Stimulated activated memory B cell treated with anti-CD40 and anti-IgM and Interleukin-4, amounts not matched to agents 10 μg/mL and 1 μg/mL and 100 μg/mL, for 72 hours (primary cell): ENCODE data around the gene AFF2.

ENCODE experiments used
- ATAC-seq: fragments of 150-1000 bp; cut with Tn5 transposase; 2 replicates; pipeline ENCODE4 v1.10.0; 2021
- H3K27ac Mint-ChIP-seq: one replicate; pipeline ENCODE4 v1.8.0; 2022; ENCODE audit warnings: mild to moderate bottlenecking, mixed read lengths
- H3K27me3 Mint-ChIP-seq: one replicate; pipeline ENCODE4 v1.8.0; 2022; ENCODE audit warnings: mixed read lengths
- H3K36me3 Mint-ChIP-seq: one replicate; pipeline ENCODE4 v1.8.0; 2022; ENCODE audit warnings: mixed read lengths
- H3K4me1 Mint-ChIP-seq: one replicate; pipeline ENCODE4 v1.8.0; 2022; ENCODE audit warnings: mixed read lengths
- H3K4me3 Mint-ChIP-seq: one replicate; pipeline ENCODE4 v1.8.0; 2022; ENCODE audit warnings: mild to moderate bottlenecking, moderate library complexity, mixed read lengths
- H3K9me3 Mint-ChIP-seq: one replicate; pipeline ENCODE4 v1.8.0; 2022; ENCODE audit warnings: mixed read lengths

Gene AFF2

DNA sequence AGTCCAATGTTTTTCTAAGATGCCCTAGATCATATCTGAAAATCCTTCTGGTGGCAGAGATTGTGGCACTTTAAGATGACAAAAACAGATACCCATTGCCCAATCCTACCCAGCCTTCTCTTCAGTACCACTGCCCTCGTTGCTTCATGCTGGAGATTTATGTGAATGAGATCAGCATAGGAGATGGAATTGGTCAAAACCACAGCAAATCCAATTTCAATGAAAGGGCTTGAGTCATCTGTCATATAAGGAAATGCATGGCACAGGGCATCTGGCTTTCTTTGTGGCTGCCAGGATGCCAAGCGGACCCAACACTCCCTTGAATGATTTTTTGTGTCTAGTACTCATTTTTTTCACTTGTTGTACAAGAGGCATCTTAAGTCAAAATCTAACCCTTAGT, 16.8 kb downstream of the AFF2 start:
- Mint-ChIP-seq H3K27me3 (no peaks in the 10 kb centered on the region), H3K36me3 (no peaks in the 10 kb centered on the region), H3K4me3 (no peak overlapping the region), H3K27ac (no peak overlapping the region), H3K4me1 (peaks cover 5% of the 10 kb centered on the region), H3K9me3 (no peaks in the 10 kb centered on the region)
- ATAC-seq, result no peak

DNA sequence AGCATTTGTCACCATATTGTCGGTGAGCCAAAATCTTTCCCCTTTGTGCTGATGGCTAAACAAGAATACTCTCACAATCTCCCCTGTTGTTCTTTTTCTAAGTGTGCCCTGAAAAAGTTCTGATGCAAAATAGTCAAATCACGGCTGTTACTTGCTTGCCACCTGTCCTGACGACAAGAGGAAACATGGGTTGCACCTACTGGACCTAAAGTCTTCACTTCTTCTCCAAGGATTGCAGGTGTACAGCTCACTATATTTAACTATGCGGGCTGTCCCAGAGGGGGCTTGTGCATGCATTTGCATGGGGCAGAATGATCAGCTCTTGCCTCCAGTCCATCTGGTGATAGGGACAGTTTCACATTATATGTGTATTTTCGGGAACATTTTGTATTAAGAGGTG, 21.6 kb downstream of the AFF2 start:
- peaks cover 7% of the 10 kb centered on the region for H3K4me1 Mint-ChIP-seq
- H3K27ac Mint-ChIP-seq, result no peak overlapping the region
- H3K4me3 Mint-ChIP-seq, result no peak overlapping the region
- no peaks in the 10 kb centered on the region for H3K36me3 Mint-ChIP-seq
- no peak for ATAC-seq
- H3K27me3 Mint-ChIP-seq, result no peaks in the 10 kb centered on the region
- H3K9me3 Mint-ChIP-seq, result no peaks in the 10 kb centered on the region

DNA sequence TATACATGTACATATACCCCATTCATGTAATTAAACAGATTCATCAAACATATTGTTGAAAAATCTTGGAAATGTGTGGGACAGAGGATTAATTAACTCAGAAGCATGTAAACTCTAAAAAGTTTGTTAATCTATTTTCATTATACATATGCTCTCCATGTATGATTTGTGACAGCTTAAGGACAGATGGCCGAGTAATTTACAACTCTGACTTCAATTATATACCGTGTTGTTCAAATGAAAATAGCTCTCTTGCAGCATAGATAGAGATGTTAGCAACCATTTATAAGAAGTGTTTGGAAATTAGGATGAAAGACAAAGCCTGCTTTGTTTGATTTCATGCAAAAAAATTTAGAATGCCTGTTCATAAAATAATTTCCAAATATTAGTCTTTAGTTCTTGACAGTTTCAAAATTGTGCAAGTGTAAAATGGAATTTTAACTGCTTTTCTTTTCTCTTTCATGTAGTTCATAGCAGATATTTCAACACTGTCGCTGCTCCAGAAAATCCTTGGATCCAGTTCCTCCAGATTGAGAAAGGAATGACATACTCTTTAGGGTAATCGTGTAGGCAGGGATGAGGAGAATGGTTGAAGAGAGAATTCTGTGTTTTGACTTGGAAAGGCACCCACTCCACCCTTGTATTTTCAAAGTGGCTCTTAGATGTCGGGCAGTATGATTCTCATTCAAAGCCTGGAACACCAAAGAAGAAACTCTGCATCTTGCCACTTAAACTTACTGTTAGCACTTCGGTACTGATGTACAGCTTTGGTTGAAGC, 23.1 kb downstream of the AFF2 start:
- peaks cover 7% of the 10 kb centered on the region for H3K4me1 Mint-ChIP-seq

DNA sequence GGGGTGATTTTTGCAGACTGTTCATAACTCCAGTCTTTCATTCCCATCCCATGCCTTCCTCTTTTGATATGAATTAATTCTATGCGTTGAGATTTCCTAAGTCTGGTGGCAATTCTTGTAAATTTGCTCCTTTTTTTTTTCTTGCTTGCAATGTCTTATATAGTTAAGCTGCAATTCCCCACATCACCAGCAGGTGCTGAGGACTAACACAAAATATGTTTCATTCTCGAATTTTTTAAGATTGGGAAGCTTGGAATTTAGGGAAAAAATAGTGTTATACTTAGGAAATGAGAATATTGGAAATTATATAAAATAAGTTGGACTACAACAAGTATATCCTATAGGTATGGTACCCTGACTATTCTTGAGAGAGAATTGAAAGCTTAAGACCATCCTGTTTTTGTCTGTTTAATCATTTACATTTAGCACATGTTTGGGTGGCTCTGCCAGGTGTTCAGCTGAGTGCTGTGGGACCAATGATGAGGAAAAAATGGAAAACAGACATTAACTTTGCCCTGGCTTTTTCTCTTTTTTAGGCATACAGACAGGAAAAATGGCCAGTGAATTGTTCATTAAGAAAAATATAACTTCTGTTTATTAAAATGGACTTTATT, 30.2 kb downstream of the AFF2 start:
- H3K9me3 Mint-ChIP-seq, result no peaks in the 10 kb centered on the region
- H3K27ac Mint-ChIP-seq, result no peak overlapping the region
- no peak for ATAC-seq
- no peak overlapping the region for H3K4me3 Mint-ChIP-seq
- H3K36me3 Mint-ChIP-seq, result no peaks in the 10 kb centered on the region
- H3K27me3 Mint-ChIP-seq, result no peaks in the 10 kb centered on the region
- H3K4me1 Mint-ChIP-seq, result no peaks in the 10 kb centered on the region

More for the DNA sequence above, 23.1 kb downstream of the AFF2 start:
- Mint-ChIP-seq H3K36me3 (no peaks in the 10 kb centered on the region), H3K4me3 (no peak overlapping the region), H3K9me3 (no peaks in the 10 kb centered on the region), H3K27me3 (no peaks in the 10 kb centered on the region), H3K27ac (no peak overlapping the region)
- no peak for ATAC-seq

GRCh38 chrX:148534291-148534690, 33.9 kb downstream of the AFF2 start:
- Mint-ChIP-seq H3K27ac (no peak overlapping the region), H3K4me3 (no peak overlapping the region), H3K4me1 (no peaks in the 10 kb centered on the region), H3K36me3 (no peaks in the 10 kb centered on the region), H3K9me3 (no peaks in the 10 kb centered on the region), H3K27me3 (no peaks in the 10 kb centered on the region)
- no peak for ATAC-seq

GRCh38 chrX:148535639-148536038, 35.2 kb downstream of the AFF2 start:
- no peaks in the 10 kb centered on the region for H3K36me3 Mint-ChIP-seq
- H3K27me3 Mint-ChIP-seq, result no peaks in the 10 kb centered on the region
- ATAC-seq, result no peak
- no peaks in the 10 kb centered on the region for H3K4me1 Mint-ChIP-seq
- no peaks in the 10 kb centered on the region for H3K9me3 Mint-ChIP-seq
- no peak overlapping the region for H3K27ac Mint-ChIP-seq
- H3K4me3 Mint-ChIP-seq, result no peak overlapping the region

DNA sequence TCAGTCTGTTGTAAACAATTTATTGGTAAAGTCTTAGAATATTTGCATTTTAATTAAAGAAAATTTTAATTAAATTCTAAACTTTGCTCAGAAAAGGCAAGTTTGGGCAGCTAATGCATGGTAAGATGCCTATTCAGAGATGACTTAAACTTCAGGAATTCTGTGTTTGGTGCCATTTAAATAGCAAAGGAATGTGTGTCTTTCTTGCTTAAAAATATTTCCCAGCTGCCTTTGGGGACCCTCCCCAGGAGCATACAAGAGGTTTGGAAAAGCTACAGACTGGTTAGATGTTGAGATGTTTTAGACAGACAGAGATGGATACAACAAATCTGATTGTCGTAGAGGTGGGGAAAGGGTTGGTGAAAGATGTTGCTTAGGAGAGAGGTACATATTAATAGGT, 36.5 kb downstream of the AFF2 start:
- H3K27ac Mint-ChIP-seq, result no peak overlapping the region
- H3K4me3 Mint-ChIP-seq, result no peak overlapping the region
- H3K4me1 Mint-ChIP-seq, result no peaks in the 10 kb centered on the region
- H3K9me3 Mint-ChIP-seq, result no peaks in the 10 kb centered on the region
- no peak for ATAC-seq
- H3K27me3 Mint-ChIP-seq, result no peaks in the 10 kb centered on the region
- H3K36me3 Mint-ChIP-seq, result no peaks in the 10 kb centered on the region

GRCh38 chrX:148537556-148538182, 37.3 kb downstream of the AFF2 start:
- Mint-ChIP-seq H3K4me3 (no peak overlapping the region), H3K27me3 (no peaks in the 10 kb centered on the region), H3K9me3 (no peaks in the 10 kb centered on the region), H3K27ac (no peak overlapping the region), H3K36me3 (no peaks in the 10 kb centered on the region), H3K4me1 (peaks cover 5% of the 10 kb centered on the region)
- ATAC-seq, result no peak

DNA sequence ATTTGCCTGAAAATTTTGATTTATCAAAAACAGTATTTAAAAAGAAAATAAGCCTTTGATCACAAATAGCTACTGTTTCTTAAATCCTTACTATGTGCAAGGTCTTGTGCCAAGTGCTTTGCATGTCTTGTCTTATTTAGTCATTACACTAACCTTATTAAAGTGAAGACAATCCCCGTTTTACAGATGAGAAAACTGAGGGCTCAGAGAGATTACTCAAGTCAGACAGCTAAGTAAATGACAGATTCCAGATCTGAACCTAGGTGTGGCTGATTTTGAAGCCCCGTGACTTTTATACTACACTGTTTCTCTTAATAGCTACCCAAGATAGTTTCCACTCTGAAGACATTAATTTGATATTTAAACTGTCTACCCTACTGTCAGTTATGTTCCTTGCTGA, 38.2 kb downstream of the AFF2 start:
- no peaks in the 10 kb centered on the region for H3K36me3 Mint-ChIP-seq
- no peak overlapping the region for H3K4me3 Mint-ChIP-seq
- H3K4me1 Mint-ChIP-seq, result peaks cover 7% of the 10 kb centered on the region
- no peaks in the 10 kb centered on the region for H3K9me3 Mint-ChIP-seq
- ATAC-seq, result no peak
- H3K27ac Mint-ChIP-seq, result no peak overlapping the region
- H3K27me3 Mint-ChIP-seq, result no peaks in the 10 kb centered on the region

DNA sequence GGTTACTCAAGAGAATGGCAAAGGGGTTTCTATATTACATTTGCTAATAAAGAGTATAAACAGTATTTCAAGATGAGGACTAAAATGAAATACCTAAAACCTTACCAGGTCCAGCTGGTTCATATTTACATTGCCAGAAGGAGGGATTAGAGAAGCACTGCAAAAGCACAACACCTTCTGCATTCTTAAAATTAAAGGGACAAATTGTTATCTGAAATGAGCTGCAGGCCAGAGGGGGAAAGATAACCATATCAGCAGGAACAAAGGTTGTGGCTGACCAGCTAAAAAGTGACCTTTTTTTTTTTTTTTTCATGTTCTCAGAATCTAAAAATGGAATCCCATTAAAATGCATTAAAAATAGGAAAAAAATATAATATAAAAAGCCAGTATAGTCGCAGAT, 39.7 kb downstream of the AFF2 start:
- no peak overlapping the region for H3K27ac Mint-ChIP-seq
- peaks cover 17% of the 10 kb centered on the region for H3K4me1 Mint-ChIP-seq
- no peaks in the 10 kb centered on the region for H3K9me3 Mint-ChIP-seq
- no peaks in the 10 kb centered on the region for H3K36me3 Mint-ChIP-seq
- ATAC-seq, result no peak
- H3K4me3 Mint-ChIP-seq, result no peak overlapping the region
- H3K27me3 Mint-ChIP-seq, result no peaks in the 10 kb centered on the region

GRCh38 chrX:148540671-148541583, 40.5 kb downstream of the AFF2 start:
- Mint-ChIP-seq H3K4me3 (no peak overlapping the region), H3K4me1 (peaks cover 17% of the 10 kb centered on the region), H3K9me3 (no peaks in the 10 kb centered on the region), H3K36me3 (no peaks in the 10 kb centered on the region), H3K27me3 (no peaks in the 10 kb centered on the region), H3K27ac (no peak overlapping the region)
- no peak for ATAC-seq

DNA sequence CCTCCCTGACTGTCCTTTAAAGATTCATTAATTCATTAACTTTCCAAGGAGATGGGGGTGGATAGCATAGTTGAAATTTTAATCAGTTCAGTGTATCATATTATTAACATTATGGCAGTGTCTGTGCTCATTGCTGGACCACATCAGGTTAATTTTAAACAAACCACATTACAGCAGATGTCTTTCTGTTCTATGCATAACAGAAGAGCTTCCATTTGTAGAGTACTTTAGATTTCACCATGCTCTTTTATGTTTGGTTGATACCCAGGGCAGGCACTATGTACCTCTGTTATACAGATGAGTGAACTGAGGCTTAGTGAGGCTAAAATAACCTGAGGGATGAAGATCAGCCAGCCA, 41.1 kb downstream of the AFF2 start:
- H3K36me3 Mint-ChIP-seq, result no peaks in the 10 kb centered on the region
- ATAC-seq, result no peak
- H3K9me3 Mint-ChIP-seq, result no peaks in the 10 kb centered on the region
- H3K27ac Mint-ChIP-seq, result no peak overlapping the region
- H3K4me3 Mint-ChIP-seq, result no peak overlapping the region
- H3K27me3 Mint-ChIP-seq, result no peaks in the 10 kb centered on the region
- H3K4me1 Mint-ChIP-seq, result peaks cover 17% of the 10 kb centered on the region

DNA sequence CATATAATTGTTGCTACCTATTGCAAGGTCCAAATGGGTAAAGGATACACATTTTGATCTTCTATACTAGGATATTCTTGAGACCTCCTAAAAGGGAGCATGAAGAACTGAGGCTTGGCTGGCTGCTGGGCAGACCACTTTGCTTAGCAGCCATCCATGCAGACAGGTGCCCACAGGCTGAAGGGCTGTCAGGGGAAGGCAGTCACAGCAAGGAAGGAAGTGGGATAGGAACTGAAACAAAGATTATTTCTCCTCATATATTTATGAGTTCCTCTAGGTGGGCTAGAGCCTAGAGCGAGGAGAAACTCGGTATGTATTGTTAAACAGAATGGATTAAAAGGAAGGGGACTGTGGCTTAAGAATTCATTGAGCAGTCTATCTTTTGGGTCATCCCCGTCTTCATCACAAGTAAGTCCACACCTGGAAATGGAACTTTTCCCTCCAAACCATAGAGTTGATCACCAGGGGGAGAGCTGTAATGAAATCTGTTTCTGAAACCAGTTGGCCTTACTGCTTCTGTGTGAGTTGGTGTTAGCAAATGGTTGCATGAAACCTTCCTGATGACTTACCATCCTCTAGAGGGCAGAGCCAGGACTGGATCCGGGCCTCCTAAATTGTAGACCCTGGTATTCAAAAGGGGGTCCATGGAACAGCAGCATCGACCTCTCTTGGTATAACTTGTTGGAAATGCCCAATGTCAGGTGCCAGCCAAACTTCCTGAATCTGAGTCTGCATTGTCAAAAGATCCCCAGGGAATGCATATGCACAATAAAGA, 42.3 kb downstream of the AFF2 start:
- H3K9me3 Mint-ChIP-seq, result no peaks in the 10 kb centered on the region
- H3K27ac Mint-ChIP-seq, result no peak overlapping the region
- H3K4me3 Mint-ChIP-seq, result no peak overlapping the region
- no peaks in the 10 kb centered on the region for H3K36me3 Mint-ChIP-seq
- no peaks in the 10 kb centered on the region for H3K27me3 Mint-ChIP-seq
- ATAC-seq, result no peak
- H3K4me1 Mint-ChIP-seq, result peaks cover 17% of the 10 kb centered on the region

GRCh38 chrX:148552775-148553174, 52.4 kb downstream of the AFF2 start:
- H3K27me3 Mint-ChIP-seq, result no peaks in the 10 kb centered on the region
- no peak overlapping the region for H3K4me3 Mint-ChIP-seq
- H3K9me3 Mint-ChIP-seq, result no peaks in the 10 kb centered on the region
- H3K4me1 Mint-ChIP-seq, result no peaks in the 10 kb centered on the region
- H3K36me3 Mint-ChIP-seq, result no peaks in the 10 kb centered on the region
- no peak for ATAC-seq
- no peak overlapping the region for H3K27ac Mint-ChIP-seq

- Mint-ChIP-seq H3K4me3 (no peak overlapping the region), H3K36me3 (no peaks in the 10 kb centered on the region), H3K4me1 (no peaks in the 10 kb centered on the region), H3K27ac (no peak overlapping the region), H3K27me3 (no peaks in the 10 kb centered on the region), H3K9me3 (no peaks in the 10 kb centered on the region)
- ATAC-seq, result no peak
These were observed 54.7 kb downstream of the AFF2 start for GRCh38 chrX:148555101-148555500.
